CD4-positive, alpha-beta T cell (primary cell): ENCODE results near the gene NRSN2. TPM values are rescaled to one million over a fixed set of nuclear protein-coding genes. Genes with fewer than 3 reads are reported as not detected.

Source experiments
- ATAC-seq: fragments of 200-7000 bp; cut with Tn5 transposase; one replicate; pipeline ENCODE4 v1.10.0; 2022; ENCODE audit warnings: mild to moderate bottlenecking; ENCODE audit not compliant: poor library complexity
- CTCF ChIA-PET: fragments of 350-600 bp; sonication (Branson Sonifier 250); formaldehyde crosslinking; loops from one replicate; lab custom pipeline; 2021; ENCODE audit warnings: antibody characterized with exemption, inconsistent platforms; lab: Charles Lee
- POLR2A ChIA-PET: fragments of 350-600 bp; sonication (Branson Sonifier 250); formaldehyde crosslinking; loops from one replicate; lab custom pipeline; 2021; ENCODE audit warnings: antibody characterized with exemption, inconsistent platforms; lab: Charles Lee
- DNase-seq, 14 experiments: peaks; one replicate each; pipeline ENCODE4 v3.0.0-alpha.2; 2013 to 2020; ENCODE audit warnings: mixed read lengths in 2 of 14
- H3K27ac ChIP-seq, 2 donors: one replicate each; pipeline versions ENCODE4 v1.5.1 to v1.7.0; 2013; ENCODE audit warnings: low read length in 2 of 2, low read depth in 1 of 2, mild to moderate bottlenecking in 1 of 2
- H3K27me3 ChIP-seq, 2 experiments: 1 replicate in 1 of 2; 2 replicates in 1 of 2; pipeline versions ENCODE4 v1.6.1 to v1.7.0; 2013; ENCODE audit warnings: low read length in 2 of 2, control low read depth in 1 of 2, mild to moderate bottlenecking in 1 of 2, moderate library complexity in 1 of 2; ENCODE audit not compliant: insufficient read depth in 2 of 2, control insufficient read depth in 1 of 2
- H3K36me3 ChIP-seq: one replicate; pipeline ENCODE4 v1.6.1; 2013; ENCODE audit warnings: low read length, control low read depth; ENCODE audit not compliant: insufficient read depth
- H3K4me1 ChIP-seq: one replicate; pipeline ENCODE4 v1.6.1; 2013; ENCODE audit warnings: low read length, control low read depth; ENCODE audit not compliant: insufficient read depth
- H3K4me3 ChIP-seq: one replicate; pipeline ENCODE4 v1.5.1; 2013; ENCODE audit warnings: mild to moderate bottlenecking, low read length, moderate library complexity
- H3K9me3 ChIP-seq, 2 experiments: 1 replicate in 1 of 2; 2 replicates in 1 of 2; pipeline versions ENCODE4 v1.6.1 to v1.7.0; 2013; ENCODE audit warnings: low read length in 2 of 2, mild to moderate bottlenecking in 2 of 2, control low read depth in 1 of 2, moderate library complexity in 1 of 2; ENCODE audit not compliant: control insufficient read depth in 1 of 2, insufficient read depth in 1 of 2
- H3K27ac Mint-ChIP-seq: one replicate; pipeline ENCODE4 v1.8.0; 2020; ENCODE audit warnings: mixed read lengths
- H3K27me3 Mint-ChIP-seq: one replicate; pipeline ENCODE4 v1.8.0; 2021; ENCODE audit warnings: mixed read lengths
- H3K36me3 Mint-ChIP-seq: one replicate; pipeline ENCODE4 v1.8.0; 2021; ENCODE audit warnings: low read depth, mixed read lengths
- H3K4me1 Mint-ChIP-seq: one replicate; pipeline ENCODE4 v1.8.0; 2021; ENCODE audit warnings: low read depth, mixed read lengths
- H3K4me3 Mint-ChIP-seq: one replicate; pipeline ENCODE4 v1.8.0; 2020; ENCODE audit warnings: mild to moderate bottlenecking, mixed read lengths
- H3K9me3 Mint-ChIP-seq: one replicate; pipeline ENCODE4 v1.8.0; 2020; ENCODE audit warnings: mixed read lengths
- CTCF ChIP-seq: fragments of 200-600 bp; IDR thresholded peaks from one replicate; pipeline ENCODE4 v1.8.0; 2022; ENCODE audit warnings: antibody characterized with exemption, mild to moderate bottlenecking
- intact Hi-C, 2 experiments: fragments of 100-400 bp; cut with DNase I in 1 of 2; cut with micrococcal nuclease in 1 of 2; formaldehyde crosslinking; loops; one replicate each; pipeline versions ENCODE4 v1.15.1 to v1.9.0; 2023 to 2025; cut with DNase I, micrococcal nuclease
- total RNA-seq, 174 experiments: library from RNA in 2 of 174; stranded (reverse) in 2 of 174; gene quantifications; one replicate each; pipeline ENCODE4 v1.2.3 and lab custom pipeline; 2021 to 2026

The NRSN2 gene
- total RNA-seq, 2 experiments from 2014 or later, result 0.69 to 1.3 TPM

DNA sequence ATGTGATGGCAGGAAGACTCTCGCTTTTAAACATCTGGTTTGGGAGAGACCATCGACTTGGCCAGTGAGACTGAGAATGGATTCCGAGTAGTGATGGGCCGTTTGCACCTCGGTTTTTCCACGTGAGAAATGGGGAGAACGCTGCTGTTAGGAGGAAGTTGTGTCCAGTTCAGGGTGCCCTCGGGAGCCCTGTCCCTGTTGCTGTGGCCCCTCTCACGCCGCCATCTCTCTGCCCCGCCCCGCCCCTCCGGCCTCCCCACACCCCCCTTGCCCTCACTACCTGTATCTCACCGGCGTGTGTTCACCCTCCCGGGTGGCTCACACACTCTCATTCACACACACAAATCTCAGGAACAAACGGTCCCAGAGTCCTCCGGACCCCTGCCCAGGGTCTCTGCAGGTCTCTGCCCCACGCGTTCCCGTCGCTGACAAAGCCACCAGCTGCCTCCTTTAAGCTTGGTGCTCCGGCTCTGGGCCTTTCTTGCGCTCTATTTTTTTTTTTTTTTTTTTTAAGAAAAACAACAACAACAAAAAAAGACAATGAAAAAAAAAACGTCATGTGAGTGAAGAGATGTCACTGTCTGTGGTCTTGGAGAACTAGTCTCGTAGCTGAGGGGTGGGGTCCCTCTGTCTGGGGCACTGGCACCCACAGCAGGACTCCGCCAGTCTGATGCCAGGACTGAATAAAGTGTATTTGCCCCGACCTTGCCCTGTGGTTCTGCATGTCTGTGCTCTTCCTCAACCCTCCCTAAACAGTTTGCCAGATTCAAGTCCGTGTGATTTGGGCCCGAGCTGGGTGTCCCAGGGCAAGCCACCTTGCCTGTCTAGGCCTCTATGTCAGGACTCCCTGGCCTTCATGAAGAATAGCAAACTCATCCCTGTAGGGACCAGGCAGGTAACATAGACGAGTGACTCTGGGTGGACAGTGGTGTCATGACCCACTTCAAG lies 18.6 kb upstream of the NRSN2 start:
- H3K4me1 Mint-ChIP-seq, result peaks cover 36% of the 10 kb centered on the region
- H3K27me3 ChIP-seq, result no peaks in the 10 kb centered on the region
- ChIA-PET CTCF (interaction anchor here (1.4 to 3.7 kb wide), 2 partner anchors 62 to 69 kb away, joined by 3 to 38 read pairs; no protein-coding TSS in a partner anchor), POLR2A (interaction anchor here (0.6 to 3.2 kb wide), 2 partner anchors 31 to 121 kb away, joined by 3 to 20 read pairs; partner anchors contain the start of gene ZCCHC3)
- no peaks in the 10 kb centered on the region for H3K27me3 Mint-ChIP-seq
- ATAC-seq (no peak), DNase-seq (peak in 2 of 14 experiments; percentile 30 to 55)
- H3K4me3 Mint-ChIP-seq, result peak overlapping the region; percentile 88
- peak overlapping the region; percentile 75 for H3K27ac Mint-ChIP-seq
- no peaks in the 10 kb centered on the region for H3K9me3 Mint-ChIP-seq
- no peak overlapping the region for H3K4me3 ChIP-seq
- H3K36me3 Mint-ChIP-seq, result peaks cover 5% of the 10 kb centered on the region
- peak overlapping the region in 1 of 2 donors; percentile 64 for H3K27ac ChIP-seq
- H3K36me3 ChIP-seq, result no peaks in the 10 kb centered on the region
- intact Hi-C loops, result loop anchor here in 1 of 2 experiments (5.0 kb wide), 1 partner anchor 79 kb away; the partner anchor contains the start of gene RBCK1
- H3K4me1 ChIP-seq, result peaks cover 35% of the 10 kb centered on the region
- no peaks in the 10 kb centered on the region for H3K9me3 ChIP-seq
- TF ChIP-seq CTCF, result no peak

DNA sequence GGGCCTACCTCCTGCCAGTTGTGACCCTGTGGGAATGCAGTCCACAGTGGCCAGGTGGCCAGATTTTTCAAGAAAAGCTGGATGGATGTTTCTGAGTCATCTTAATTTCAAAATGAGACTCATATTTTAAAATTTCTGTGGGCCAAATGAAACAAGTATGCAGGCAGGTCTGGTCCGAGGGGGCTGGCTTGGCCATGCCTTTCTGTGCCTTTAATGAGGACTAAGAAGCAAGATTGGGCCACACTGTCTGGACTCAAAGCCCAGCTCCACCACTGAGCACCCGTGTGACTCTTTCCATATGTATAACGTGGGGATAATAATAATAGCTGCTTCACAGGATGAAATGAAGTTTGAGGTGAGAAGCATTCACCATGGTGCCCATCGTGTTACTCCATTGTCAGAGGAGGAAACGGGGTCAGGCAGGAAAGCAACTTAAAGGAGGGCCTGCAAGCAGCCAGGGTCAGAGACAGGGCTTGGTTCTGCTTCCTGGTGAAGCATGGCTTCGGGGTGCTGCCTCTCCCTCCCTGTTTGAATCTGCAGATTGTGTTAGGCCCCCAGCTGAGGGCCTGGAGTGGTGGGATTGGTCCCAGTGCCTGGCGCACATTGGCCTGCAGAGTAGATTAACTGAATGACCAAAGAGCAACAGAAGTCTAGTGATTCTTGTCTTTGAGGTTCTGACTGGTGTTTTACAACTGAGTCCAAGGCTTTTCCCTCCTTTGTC lies 17.8 kb upstream of the NRSN2 start:
- intact Hi-C loops, result loop anchor here in 1 of 2 experiments (5.0 kb wide), 1 partner anchor 78 kb away; the partner anchor contains the start of gene RBCK1
- no peak for TF ChIP-seq CTCF
- Mint-ChIP-seq H3K27ac (peak overlapping the region; percentile 75), H3K36me3 (peaks cover 5% of the 10 kb centered on the region), H3K9me3 (no peaks in the 10 kb centered on the region), H3K4me1 (peaks cover 36% of the 10 kb centered on the region), H3K27me3 (no peaks in the 10 kb centered on the region), H3K4me3 (peak overlapping the region; percentile 82)
- DNase-seq, result no peak
- ATAC-seq, result no peak
- Histone ChIP-seq H3K36me3 (no peaks in the 10 kb centered on the region), H3K4me1 (peaks cover 29% of the 10 kb centered on the region), H3K27me3 (no peaks in the 10 kb centered on the region), H3K27ac (peak overlapping the region in 1 of 2 donors; percentile 23), H3K4me3 (no peak overlapping the region), H3K9me3 (no peaks in the 10 kb centered on the region)
- CTCF ChIA-PET, result interaction anchor here (1.4 to 3.7 kb wide), 5 partner anchors 16 to 121 kb away, joined by 3 to 38 read pairs (median 11); partner anchors contain the start of gene ZCCHC3
- POLR2A ChIA-PET, result interaction anchor here (0.6 to 3.2 kb wide), 3 partner anchors 30 to 121 kb away, joined by 3 to 20 read pairs (median 5); partner anchors contain the start of gene ZCCHC3

DNA sequence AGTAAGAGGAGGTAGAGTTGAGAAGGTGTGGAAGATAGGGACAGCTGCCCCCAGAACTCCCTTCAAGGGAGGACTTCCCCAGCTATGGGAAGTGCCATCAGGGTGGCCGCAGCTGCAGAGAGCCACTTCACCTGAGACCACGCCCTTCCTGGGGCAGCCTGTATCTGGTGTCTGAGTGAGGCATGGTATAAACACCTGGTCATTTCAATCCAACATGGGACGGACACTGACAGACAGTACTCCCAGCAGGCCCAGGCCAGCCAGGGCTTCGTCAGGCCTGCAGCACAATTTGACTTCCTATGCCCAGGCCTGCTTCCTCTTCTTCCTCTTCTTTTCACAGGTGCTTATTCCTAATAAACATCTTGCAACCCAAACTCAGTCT lies 17.1 kb upstream of the NRSN2 start:
- peaks cover 34% of the 10 kb centered on the region for H3K4me1 Mint-ChIP-seq
- no peak overlapping the region for H3K4me3 ChIP-seq
- H3K27me3 ChIP-seq, result no peaks in the 10 kb centered on the region
- no peaks in the 10 kb centered on the region for H3K9me3 ChIP-seq
- ATAC-seq (no peak), DNase-seq (peak in 1 of 14 experiments; percentile 27)
- peak overlapping the region; percentile 74 for H3K27ac Mint-ChIP-seq
- no peaks in the 10 kb centered on the region for H3K36me3 ChIP-seq
- no peak for TF ChIP-seq CTCF
- no peaks in the 10 kb centered on the region for H3K27me3 Mint-ChIP-seq
- intact Hi-C loops, result loop anchor here (1.0 to 5.0 kb wide), 5 partner anchors 40 to 121 kb away; partner anchors contain the start of genes C20orf96 (in 1 of the 2) and RBCK1 (in 1 of the 2)
- H3K4me3 Mint-ChIP-seq, result no peak overlapping the region
- peaks cover 3% of the 10 kb centered on the region for H3K36me3 Mint-ChIP-seq
- ChIA-PET CTCF (interaction anchor here (1.0 to 3.7 kb wide), 9 partner anchors 15 to 122 kb away, joined by 3 to 38 read pairs (median 9); partner anchors contain the start of gene ZCCHC3), POLR2A (interaction anchor here (1.0 to 3.2 kb wide), 3 partner anchors 30 to 92 kb away, joined by 4 to 20 read pairs (median 5); partner anchors contain the start of gene ZCCHC3)
- H3K4me1 ChIP-seq, result peaks cover 22% of the 10 kb centered on the region
- no peaks in the 10 kb centered on the region for H3K9me3 Mint-ChIP-seq
- H3K27ac ChIP-seq, result no peak overlapping the region
